Esophagus (tissue), 2 donors: ENCODE data around the gene PARD6G. TPM values are rescaled to one million over a fixed set of nuclear protein-coding genes. Genes with fewer than 3 reads are reported as not detected.
"Not testable (repeated sequence)": the region's sequence is repeated elsewhere in the genome, so short reads cannot be mapped to it uniquely, and the experiment has no call there.

Experiments used
- H3K27ac ChIP-seq, 2 donors: one replicate each; pipeline ENCODE4 v1.5.1; 2013; ENCODE audit warnings: low read depth in 2 of 2, mild to moderate bottlenecking in 2 of 2, inconsistent platforms in 1 of 2, low read length in 1 of 2, moderate library complexity in 1 of 2
- H3K27me3 ChIP-seq, 2 donors: one replicate each; pipeline ENCODE4 v1.6.1; 2013; ENCODE audit warnings: low read length in 2 of 2, control low read depth in 1 of 2, mild to moderate bottlenecking in 1 of 2; ENCODE audit not compliant: insufficient read depth in 2 of 2, control insufficient read depth in 1 of 2
- H3K36me3 ChIP-seq, 2 donors: one replicate each; pipeline ENCODE4 v1.6.1; 2013; ENCODE audit warnings: low read length in 1 of 2; ENCODE audit not compliant: control insufficient read depth in 2 of 2, insufficient read depth in 2 of 2
- H3K4me1 ChIP-seq, 2 donors: one replicate each; pipeline ENCODE4 v1.6.1; 2013; ENCODE audit warnings: low read length in 1 of 2; ENCODE audit not compliant: control insufficient read depth in 2 of 2, insufficient read depth in 2 of 2
- H3K4me3 ChIP-seq, 2 donors: one replicate each; pipeline ENCODE4 v1.5.1; 2013; ENCODE audit warnings: low read length in 2 of 2, mild to moderate bottlenecking in 2 of 2, low read depth in 1 of 2, moderate library complexity in 1 of 2
- H3K9me3 ChIP-seq, 2 donors: one replicate each; pipeline ENCODE4 v1.6.1; 2013; ENCODE audit warnings: mild to moderate bottlenecking in 2 of 2, low read depth in 1 of 2, low read length in 1 of 2, moderate library complexity in 1 of 2; ENCODE audit not compliant: control insufficient read depth in 2 of 2, insufficient read depth in 1 of 2
- WGBS, 2 donors: extraction: QIAGEN DNeasy Blood & Tissue Kit; methylation state at CpG; one replicate each; pipeline ENCODE4 v1.1.7; 2013; 5-methylcytosine and 5-hydroxymethylcytosine counted together
- polyA plus RNA-seq, 2 donors: library from polyadenylated mRNA; stranded (reverse); fragments of 200-250 nt; gene quantifications; one replicate each; pipeline ENCODE4 v1.2.3, GENCODE V29; 2013
- donor health status: healthy with polysubstance abuse.
- donor health status: Bipolar disorder and iron deficiency.

Gene PARD6G
- polyA plus RNA-seq, 2 donors, result 10.9 to 15.9 TPM

DNA sequence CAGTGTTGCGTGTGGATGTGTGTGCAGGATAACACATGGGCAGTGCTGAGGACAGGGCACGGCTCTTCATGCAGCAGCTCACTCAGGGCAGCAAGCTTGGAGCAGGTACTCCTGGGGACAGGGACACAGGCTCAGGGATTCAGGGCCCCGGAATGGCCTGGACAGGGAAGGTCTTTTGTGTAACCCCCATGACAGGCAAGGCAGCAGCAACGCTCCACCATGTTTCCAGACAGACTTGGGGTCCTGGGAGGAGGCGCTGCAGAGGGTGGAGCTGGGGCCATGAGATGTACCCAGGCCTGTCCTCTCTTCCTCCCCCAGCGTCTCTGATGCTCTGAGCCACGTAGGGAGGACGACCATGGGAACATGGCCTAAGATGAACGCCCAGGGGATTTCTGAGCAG is 80.0 kb downstream of the PARD6G start:
- Histone ChIP-seq H3K27ac (no peak overlapping the region), H3K4me1 (no peaks in the 10 kb centered on the region), H3K9me3 (peaks cover 0 to 5% of the 10 kb centered on the region in 2 donors), H3K4me3 (no peak overlapping the region), H3K36me3 (peaks cover 0 to 6% of the 10 kb centered on the region in 2 donors), H3K27me3 (no peaks in the 10 kb centered on the region)
- 89 to 90% methylated on average over 9 of the region's 9 CpGs for WGBS, 2 donors

DNA sequence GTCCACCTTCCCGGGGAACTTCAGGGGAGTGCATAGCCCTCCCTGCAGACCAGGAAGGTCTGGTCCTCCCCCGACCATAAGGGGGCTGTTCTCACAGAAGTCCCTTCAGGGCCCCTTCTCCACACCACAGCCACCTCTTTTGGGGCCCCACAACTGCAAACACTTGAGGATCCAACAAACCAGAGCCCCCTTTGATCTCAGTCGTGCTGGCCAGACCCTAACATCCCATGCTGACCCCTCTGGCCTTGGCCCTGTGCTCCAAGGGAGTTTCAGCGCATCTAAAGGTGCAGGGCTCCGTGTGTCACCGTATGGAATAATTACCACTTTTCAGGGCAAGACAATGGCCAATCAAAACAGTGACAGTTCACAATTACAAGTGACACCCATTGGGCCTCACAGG is 80.6 kb downstream of the PARD6G start:
- H3K9me3 ChIP-seq, result peaks cover 0 to 5% of the 10 kb centered on the region in 2 donors
- H3K4me1 ChIP-seq, result no peaks in the 10 kb centered on the region
- WGBS, 2 donors, result 86 to 88% methylated on average over 6 of the region's 6 CpGs
- no peak overlapping the region for H3K27ac ChIP-seq
- H3K36me3 ChIP-seq, result peaks cover 0 to 6% of the 10 kb centered on the region in 2 donors
- no peaks in the 10 kb centered on the region for H3K27me3 ChIP-seq
- H3K4me3 ChIP-seq, result no peak overlapping the region

DNA sequence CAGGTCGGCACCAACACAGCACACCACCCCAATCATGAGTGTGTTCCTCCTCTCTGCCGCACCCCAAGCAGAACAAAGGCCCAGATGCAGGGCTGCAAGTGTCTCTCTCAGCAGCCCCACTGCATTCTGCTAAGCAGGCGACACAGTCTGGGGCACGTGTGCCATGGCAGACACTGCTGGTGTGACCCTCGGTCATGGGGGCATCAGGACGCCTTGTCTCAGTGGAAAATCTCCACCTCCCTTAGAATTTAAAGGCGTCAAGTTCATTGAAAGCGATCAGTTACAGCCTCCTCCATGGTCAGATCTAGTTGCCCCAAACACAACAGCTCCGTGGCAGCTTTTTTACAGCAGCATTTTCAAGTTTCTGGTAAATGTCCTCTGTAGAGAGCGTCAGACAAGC is 81.1 kb downstream of the PARD6G start:
- WGBS, 2 donors, result 94 to 95% methylated on average over 10 of the region's 10 CpGs
- Histone ChIP-seq H3K36me3 (peaks cover 0 to 6% of the 10 kb centered on the region in 2 donors), H3K4me1 (no peaks in the 10 kb centered on the region), H3K4me3 (no peak overlapping the region), H3K27me3 (no peaks in the 10 kb centered on the region), H3K27ac (no peak overlapping the region), H3K9me3 (peaks cover 0 to 5% of the 10 kb centered on the region in 2 donors)

DNA sequence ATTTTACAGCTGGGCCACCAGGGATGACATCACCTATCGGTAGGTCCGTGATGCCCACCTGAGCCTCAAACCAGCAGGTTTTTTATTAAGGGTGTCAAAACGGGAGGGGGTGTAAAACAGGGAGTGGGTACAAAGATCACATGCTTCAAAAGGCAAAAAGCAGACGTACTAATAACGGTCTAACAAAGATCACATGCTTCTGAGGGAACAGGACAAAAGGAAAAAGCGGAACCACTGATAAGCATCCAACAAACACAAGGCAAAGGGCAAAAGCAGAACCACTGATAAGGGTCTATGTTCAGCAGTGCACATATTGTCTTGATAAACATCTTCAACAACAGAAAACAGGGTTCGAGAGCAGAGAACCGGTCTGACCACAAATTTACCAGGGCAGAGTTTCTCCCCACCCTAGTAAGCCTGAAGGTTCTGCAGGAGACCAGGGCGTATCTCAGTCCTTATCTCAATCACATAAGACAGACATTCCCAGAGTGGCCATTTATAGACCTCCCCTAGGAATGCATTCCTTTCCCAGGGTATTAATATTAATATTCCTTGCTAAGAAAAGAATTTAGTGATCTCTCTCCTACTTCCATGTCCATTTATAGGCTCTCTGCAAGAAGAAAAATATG is 82.5 kb downstream of the PARD6G start:
- peaks cover 0 to 13% of the 10 kb centered on the region in 2 donors for H3K36me3 ChIP-seq
- H3K27me3 ChIP-seq, H3K4me1 ChIP-seq, H3K4me3 ChIP-seq, H3K9me3 ChIP-seq, H3K27ac ChIP-seq: not testable (repeated sequence)
- WGBS, 2 donors, result 82 to 88% methylated on average over 9 of the region's 9 CpGs

DNA sequence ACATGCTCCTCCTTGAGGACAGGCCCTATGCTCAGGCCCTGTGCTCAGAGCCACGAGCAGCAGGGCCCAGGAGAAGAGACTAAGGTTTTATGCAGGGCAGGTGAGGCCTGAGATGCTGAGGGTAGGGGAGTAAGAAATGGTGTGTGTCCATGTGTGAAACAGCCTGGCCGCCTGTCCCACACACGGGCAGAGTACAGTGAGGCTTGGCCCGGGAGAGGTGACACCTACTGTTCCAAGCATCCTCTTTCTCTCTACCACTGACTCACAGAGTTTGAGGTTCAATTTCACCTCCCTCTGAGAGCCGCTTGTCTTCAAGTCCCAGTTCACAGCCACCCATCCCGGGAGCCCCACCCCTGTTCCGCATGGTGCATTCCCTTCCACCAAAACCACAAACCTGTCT is 84.1 kb downstream of the PARD6G start:
- H3K27me3 ChIP-seq, result no peaks in the 10 kb centered on the region
- no peaks in the 10 kb centered on the region for H3K4me1 ChIP-seq
- WGBS, 2 donors, result 94 to 98% methylated on average over 7 of the region's 7 CpGs
- H3K9me3 ChIP-seq, result peaks cover 0 to 5% of the 10 kb centered on the region in 2 donors
- no peak overlapping the region for H3K27ac ChIP-seq
- H3K36me3 ChIP-seq, result peaks cover 0 to 14% of the 10 kb centered on the region in 2 donors
- H3K4me3 ChIP-seq, result no peak overlapping the region

DNA sequence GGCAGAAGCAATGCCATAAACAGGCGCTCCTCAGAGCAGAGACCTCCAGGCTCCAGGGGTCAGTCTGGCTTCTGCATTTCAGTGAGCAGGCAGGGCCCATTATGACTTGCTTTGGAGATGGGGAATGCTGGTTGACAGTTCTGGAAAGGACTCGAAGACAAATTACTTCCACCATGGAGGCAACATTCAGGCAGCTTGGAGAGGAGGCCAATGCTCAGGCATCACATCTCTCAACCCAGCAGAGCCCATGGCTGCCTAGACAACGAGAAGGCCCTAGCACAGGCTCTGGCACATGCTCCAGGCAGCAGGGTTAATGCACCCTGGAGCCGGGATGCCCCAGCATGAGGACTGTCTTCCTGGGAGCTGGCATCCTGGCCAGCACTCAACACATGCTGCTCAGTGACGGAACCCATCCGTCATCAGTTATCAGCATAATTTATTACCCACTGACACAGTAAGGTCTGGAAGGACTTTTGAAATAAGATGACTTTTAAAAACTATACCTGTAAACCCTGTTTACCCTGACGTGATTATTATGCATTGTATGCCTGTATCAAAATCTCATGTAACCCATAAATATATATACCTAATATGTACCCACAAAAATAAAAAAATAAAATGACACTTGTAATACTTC is 85.4 kb downstream of the PARD6G start:
- Histone ChIP-seq H3K4me1 (no peaks in the 10 kb centered on the region), H3K27ac (no peak overlapping the region), H3K36me3 (peaks cover 0 to 10% of the 10 kb centered on the region in 2 donors), H3K27me3 (no peaks in the 10 kb centered on the region), H3K9me3 (peaks cover 0 to 2% of the 10 kb centered on the region in 2 donors), H3K4me3 (no peak overlapping the region)
- WGBS, 2 donors, result 78 to 80% methylated on average over 7 of the region's 7 CpGs

DNA sequence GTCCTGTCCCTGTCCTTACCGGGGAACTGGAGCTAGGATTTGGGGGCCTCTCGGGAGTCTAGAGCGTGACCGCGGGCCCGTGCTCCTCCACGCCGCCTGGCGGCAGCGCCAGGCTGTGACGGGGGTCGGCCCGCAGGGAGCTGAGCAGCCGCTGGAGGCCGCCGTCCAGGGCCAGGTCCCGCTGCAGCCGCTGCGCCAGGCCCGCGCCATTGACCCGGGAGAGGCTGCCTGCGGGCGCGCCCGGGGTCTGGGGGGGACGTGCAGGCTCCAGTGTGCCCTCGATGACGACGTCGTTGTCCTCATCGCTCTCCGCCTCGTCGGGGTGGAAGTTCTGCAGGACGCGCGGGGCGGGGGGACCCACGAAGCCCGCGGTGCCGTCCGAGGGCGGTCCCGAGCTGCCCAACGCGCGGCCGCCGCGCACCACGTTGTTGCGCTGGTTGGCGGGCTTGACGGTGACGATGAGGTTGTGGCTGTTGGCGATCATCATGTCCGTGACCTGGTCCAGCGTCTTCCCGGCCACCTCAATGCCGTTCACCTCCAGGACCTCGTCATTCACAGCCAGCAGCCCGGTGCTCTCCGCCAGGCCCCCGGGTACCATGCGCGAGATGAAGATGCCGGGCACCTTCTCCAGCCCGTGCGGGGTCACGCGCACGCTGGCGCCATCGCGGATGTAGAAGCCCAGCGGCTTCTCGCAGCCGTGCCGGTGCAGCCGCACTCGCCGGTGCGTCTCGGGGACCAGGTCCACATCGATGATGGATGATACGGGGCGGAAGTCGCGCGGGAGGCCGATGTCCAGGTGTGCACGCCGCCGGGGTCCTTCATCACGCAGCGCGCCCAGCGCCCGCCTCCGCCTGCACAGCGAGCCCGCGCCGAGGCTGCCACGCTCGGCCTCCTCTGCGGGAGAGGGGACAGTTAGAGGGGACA is 87.3 kb downstream of the PARD6G start:
- no peaks in the 10 kb centered on the region for H3K4me1 ChIP-seq
- no peak overlapping the region for H3K4me3 ChIP-seq
- H3K36me3 ChIP-seq, result peaks cover 0 to 13% of the 10 kb centered on the region in 2 donors
- H3K9me3 ChIP-seq, result no peaks in the 10 kb centered on the region
- H3K27ac ChIP-seq, result no peak overlapping the region
- H3K27me3 ChIP-seq, result no peaks in the 10 kb centered on the region
- WGBS, 2 donors, result 54 to 66% methylated on average over 99 to 109 of the region's 109 CpGs

DNA sequence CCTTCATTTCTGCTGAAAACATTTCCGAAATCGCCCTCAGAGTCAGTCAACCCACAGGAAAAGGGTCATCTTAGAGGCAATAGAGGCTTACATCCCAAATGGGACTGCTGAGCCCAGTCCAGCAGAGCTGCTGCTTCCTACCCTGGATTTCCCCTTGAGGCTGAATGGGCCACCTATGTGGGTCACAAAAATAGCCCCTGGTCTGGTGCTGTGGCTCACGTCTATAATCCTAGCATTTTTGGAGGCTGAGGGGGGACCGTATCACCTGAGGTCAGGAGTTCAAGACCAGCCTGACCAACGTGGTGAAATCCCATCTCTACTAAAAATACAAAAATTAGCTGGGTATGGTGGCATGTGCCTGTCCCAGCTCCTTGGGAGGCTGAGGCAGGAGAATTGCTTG is 88.9 kb downstream of the PARD6G start:
- H3K4me3 ChIP-seq, result no peak overlapping the region
- no peak overlapping the region for H3K27ac ChIP-seq
- no peaks in the 10 kb centered on the region for H3K4me1 ChIP-seq
- H3K36me3 ChIP-seq, result peaks cover 0 to 13% of the 10 kb centered on the region in 2 donors
- H3K9me3 ChIP-seq, result no peaks in the 10 kb centered on the region
- WGBS, 2 donors, result 69 to 72% methylated on average over 5 of the region's 5 CpGs
- no peaks in the 10 kb centered on the region for H3K27me3 ChIP-seq

DNA sequence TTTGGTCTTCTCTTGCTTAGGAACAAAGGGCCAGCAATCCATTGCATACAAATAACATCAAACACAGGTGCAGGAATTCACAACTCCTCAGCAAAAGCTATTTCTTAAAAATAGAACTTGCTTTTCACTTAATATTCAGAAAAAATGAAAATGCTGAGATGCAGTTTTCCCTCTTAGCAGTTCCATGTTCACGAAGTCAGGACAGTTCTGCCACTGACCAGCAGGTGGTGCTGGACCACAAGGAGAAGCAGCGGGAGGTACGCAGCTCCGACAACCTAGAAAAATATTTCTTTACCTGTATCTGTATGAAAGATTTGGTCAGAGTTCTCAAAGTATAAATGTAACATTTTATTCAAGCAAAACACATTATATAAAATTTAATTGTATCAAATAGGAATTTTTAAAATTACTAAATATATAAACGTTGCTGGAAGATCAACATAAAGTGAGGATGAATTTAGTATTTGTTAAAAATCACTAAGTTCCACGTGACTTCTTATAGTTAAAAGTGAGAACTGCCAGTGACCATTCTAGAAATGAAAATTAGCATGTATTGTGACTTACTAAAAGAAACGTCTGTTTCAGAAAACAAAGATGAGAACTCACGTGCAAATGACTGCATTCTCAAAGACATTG is 89.5 kb downstream of the PARD6G start:
- no peaks in the 10 kb centered on the region for H3K9me3 ChIP-seq
- 37 to 43% methylated on average over 8 of the region's 8 CpGs for WGBS, 2 donors
- H3K27ac ChIP-seq, result no peak overlapping the region
- H3K36me3 ChIP-seq, result peaks cover 0 to 10% of the 10 kb centered on the region in 2 donors
- no peak overlapping the region for H3K4me3 ChIP-seq
- H3K27me3 ChIP-seq, result no peaks in the 10 kb centered on the region
- no peaks in the 10 kb centered on the region for H3K4me1 ChIP-seq
